Panc1 (cell line): ENCODE measurements around the gene PRRT4. TPM values are rescaled to one million over a fixed set of nuclear protein-coding genes. Genes with fewer than 3 reads are reported as not detected.

Experiments used
- ATAC-seq: fragments of 200-7000 bp; cut with Tn5 transposase; 2 replicates; pipeline ENCODE4 v1.9.1; 2020; ENCODE audit warnings: mild to moderate bottlenecking, moderate library complexity
- BruUV-seq: library from RNA; stranded (reverse); fragments of 400-500 nt; replicated peaks from 2 replicates; lab custom pipeline; 2021; lab: Mats Ljungman, UMichigan
- CTCF ChIA-PET: fragments of 300-600 bp; sonication (Branson Sonifier 250); formaldehyde crosslinking; loops from one replicate; lab custom pipeline; 2022; ENCODE audit warnings: antibody characterized with exemption; lab: Charles Lee
- POLR2A ChIA-PET: fragments of 300-600 bp; sonication (Branson Sonifier 250); formaldehyde crosslinking; loops from one replicate; lab custom pipeline; 2022; ENCODE audit warnings: antibody characterized with exemption; lab: Charles Lee
- DNase-seq: peaks from one replicate; pipeline ENCODE4 v3.0.0-alpha.2; 2010; ENCODE audit warnings: low read depth, low spot score
- H3K27ac ChIP-seq: 2 replicates; pipeline ENCODE4 v1.5.1; 2011; ENCODE audit warnings: mild to moderate bottlenecking, low read length, inconsistent platforms
- H3K27me3 ChIP-seq: fragments of 200-500 bp; sonication (Bioruptor generic); 2 replicates; pipeline ENCODE4 v1.6.0; 2014; ENCODE audit warnings: low read length, inconsistent platforms; ENCODE audit not compliant: control insufficient read depth, insufficient read depth
- H3K36me3 ChIP-seq: fragments of 200-500 bp; sonication (Bioruptor generic); 2 replicates; pipeline ENCODE4 v1.5.1; 2014; ENCODE audit warnings: inconsistent platforms, mild to moderate bottlenecking, low read length, moderate library complexity; ENCODE audit not compliant: control insufficient read depth, insufficient read depth
- H3K4me1 ChIP-seq: 2 replicates; pipeline ENCODE4 v1.5.1; 2011; ENCODE audit warnings: inconsistent platforms, mild to moderate bottlenecking, low read length, moderate library complexity; ENCODE audit not compliant: control insufficient read depth, insufficient read depth
- H3K4me3 ChIP-seq, 2 experiments: 2 replicates each; pipeline ENCODE4 v1.5.1; 2011 to 2012; ENCODE audit warnings: low read depth in 2 of 2, low read length in 2 of 2, mild to moderate bottlenecking in 2 of 2, inconsistent platforms in 1 of 2, moderate library complexity in 1 of 2
- H3K9me3 ChIP-seq: fragments of 200-500 bp; sonication (Bioruptor generic); 2 replicates; pipeline ENCODE4 v1.5.1; 2014; ENCODE audit warnings: low read depth, mild to moderate bottlenecking, inconsistent platforms, low read length, moderate library complexity; ENCODE audit not compliant: control insufficient read depth, insufficient read depth
- CTCF ChIP-seq: fragments of 450-650 bp; IDR thresholded peaks from 2 replicates; pipeline ENCODE4 v1.5.1; 2017; ENCODE audit warnings: mild to moderate bottlenecking
- POLR2AphosphoS5 ChIP-seq: IDR thresholded peaks from 2 replicates; pipeline ENCODE4 v1.6.1; 2012; ENCODE audit warnings: mild to moderate bottlenecking, low read depth, low read length, moderate library complexity
- REST ChIP-seq, 2 experiments: IDR thresholded peaks; 2 replicates each; pipeline ENCODE4 v1.6.1; 2011 to 2012; ENCODE audit warnings: low read depth in 2 of 2, control low read depth in 1 of 2, low read length in 1 of 2, mild to moderate bottlenecking in 1 of 2, moderate library complexity in 1 of 2; ENCODE audit not compliant: insufficient read depth in 1 of 2
- SIN3A ChIP-seq: IDR thresholded peaks from 2 replicates; pipeline ENCODE4 v1.6.1; 2012; ENCODE audit warnings: low read depth, mild to moderate bottlenecking, low read length, moderate library complexity, borderline replicate concordance; ENCODE audit not compliant: insufficient read depth
- TCF7L2 ChIP-seq: IDR thresholded peaks from 2 replicates; pipeline ENCODE4 v1.6.1; 2011; ENCODE audit warnings: mild to moderate bottlenecking, low read depth, low read length, inconsistent platforms
- in situ Hi-C: cut with HindIII; loops from 2 replicates; pipeline ENCODE4 v1.10.0; 2016; ENCODE audit warnings: low sequenced_read_pairs, low pct_unique_long_range_greater_than_20kb
- intact Hi-C: fragments of 100-400 bp; cut with micrococcal nuclease; formaldehyde crosslinking; loops from one replicate; pipeline ENCODE4 v1.10.0; 2022; ENCODE audit not compliant: unreplicated experiment
- total RNA-seq: library from RNA; stranded (reverse); gene quantifications from one replicate; pipeline ENCODE4 v1.2.1, GENCODE V29; 2021; ENCODE audit not compliant: unreplicated experiment

Gene PRRT4
- total RNA-seq, 1 experiment from 2014 or later = 0.77 TPM

GRCh38 chr7:128395748-128396147 is 34.3 kb upstream of the PRRT4 start:
- H3K9me3 ChIP-seq = no peaks in the 10 kb centered on the region
- POLR2A ChIA-PET = no interaction called here
- H3K4me3 ChIP-seq = no peak overlapping the region
- DNase-seq (no peak), ATAC-seq (no peak)
- no TSS peak for BruUV-seq
- CTCF ChIA-PET = no interaction called here
- H3K36me3 ChIP-seq = peaks cover 12% of the 10 kb centered on the region; the same call in 1 of the 2 replicates
- no peaks in the 10 kb centered on the region for H3K27me3 ChIP-seq
- no peak overlapping the region for H3K27ac ChIP-seq
- intact Hi-C loops (no loop called here), in situ Hi-C loops (no loop called here)
- peak; percentile 21; the same call in 1 of the 2 replicates for TF ChIP-seq CTCF
- TF ChIP-seq REST (IDR thresholded peaks at IDR 0.05; ENCODE audit: insufficient read depth in 1 of 2, low read depth in 2 of 2, low read length in 1 of 2) = no peak
- no peak for TF ChIP-seq POLR2AphosphoS5
- TF ChIP-seq SIN3A = no peak
- TF ChIP-seq TCF7L2 = no peak
- no peaks in the 10 kb centered on the region for H3K4me1 ChIP-seq

- no peaks in the 10 kb centered on the region for H3K9me3 ChIP-seq
- H3K4me1 ChIP-seq = no peaks in the 10 kb centered on the region
- ATAC-seq = no peak
- in situ Hi-C loops (no loop called here), intact Hi-C loops (no loop called here)
- ChIA-PET POLR2A (no interaction called here), CTCF (no interaction called here)
- peaks cover 12% of the 10 kb centered on the region; the same call in 1 of the 2 replicates for H3K36me3 ChIP-seq
- TF ChIP-seq TCF7L2 (no peak), REST (IDR thresholded peaks at IDR 0.05; ENCODE audit: insufficient read depth in 1 of 2, low read depth in 2 of 2, low read length in 1 of 2) (no peak), POLR2AphosphoS5 (no peak), SIN3A (no peak), CTCF (no peak)
- no peaks in the 10 kb centered on the region for H3K27me3 ChIP-seq
- H3K27ac ChIP-seq = no peak overlapping the region
- no peak overlapping the region for H3K4me3 ChIP-seq
- no peak for DNase-seq
- no TSS peak for BruUV-seq
Observed at GRCh38 chr7:128394904-128395496, 33.5 kb upstream of the PRRT4 start.
